ENCODE data around the gene USP5. TPM values are rescaled to one million over a fixed set of nuclear protein-coding genes. Genes with fewer than 3 reads are reported as not detected.

The USP5 gene
- polyA plus RNA-seq, 1 experiment: 90.0 TPM

- H3K36me3 ChIP-seq (ENCODE audit: control insufficient read depth, insufficient read depth, low read length): peaks cover 22% of the 10 kb centered on the region
- no peak for TF ChIP-seq CTCF (IDR thresholded peaks at IDR 0.05; ENCODE audit: insufficient read depth, low read depth, low read length)
- CTCF ChIA-PET: interaction anchor here (0.9 to 12.9 kb wide), 4 partner anchors 10 to 94 kb away, joined by 3 to 92 read pairs (median 4); partner anchors contain the start of genes GPR162 and MLF2
- DNase-seq (ENCODE audit: low read depth): no peak
- no peaks in the 10 kb centered on the region for H3K27me3 ChIP-seq (ENCODE audit: control insufficient read depth, insufficient read depth, low read length)
- H3K4me3 ChIP-seq (ENCODE audit: low read depth, low read length): no peak overlapping the region
- POLR2A ChIA-PET: interaction anchor here (0.9 kb wide), 1 partner anchor 21 kb away, joined by 4 read pairs; the partner anchor contains the start of gene USP5
These were observed 21.0 kb upstream of the USP5 start for GRCh38 chr12:6830999-6831398.

GRCh38 chr12:6831450-6831995 lies 20.4 kb upstream of the USP5 start:
- no peaks in the 10 kb centered on the region for H3K27me3 ChIP-seq (ENCODE audit: control insufficient read depth, insufficient read depth, low read length)
- TF ChIP-seq CTCF (IDR thresholded peaks at IDR 0.05; ENCODE audit: insufficient read depth, low read depth, low read length): no peak
- no peak overlapping the region for H3K4me3 ChIP-seq (ENCODE audit: low read depth, low read length)
- ChIA-PET CTCF (interaction anchor here (1.0 to 12.9 kb wide), 5 partner anchors 10 to 78 kb away, joined by 3 to 111 read pairs (median 5); partner anchors contain the start of genes CDCA3, GPR162, MLF2 and USP5), POLR2A (interaction anchor here (0.5 kb wide), 1 partner anchor 8 kb away, joined by 3 read pairs; no protein-coding TSS in a partner anchor)
- H3K36me3 ChIP-seq (ENCODE audit: control insufficient read depth, insufficient read depth, low read length): peaks cover 25% of the 10 kb centered on the region
- no peak for DNase-seq (ENCODE audit: low read depth)

DNA sequence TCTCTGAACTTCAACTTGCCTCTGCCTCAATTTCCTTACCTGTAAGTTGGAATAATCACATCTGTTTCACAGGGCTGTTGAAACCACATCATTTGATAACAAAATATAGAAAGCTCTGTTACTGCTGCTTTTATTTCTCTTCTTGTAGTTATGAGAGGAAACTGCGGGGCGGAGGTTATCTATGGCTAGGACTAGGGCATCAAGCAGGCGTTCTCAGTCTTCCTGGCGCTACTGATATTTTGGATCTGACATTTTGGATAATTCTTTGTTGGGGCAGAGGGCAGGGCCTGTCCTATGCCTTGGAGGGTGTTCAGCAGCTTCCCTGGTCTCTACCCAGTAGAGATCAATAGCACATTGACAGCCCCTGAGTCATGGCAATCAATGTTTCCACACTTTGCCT lies 19.8 kb upstream of the USP5 start:
- no peak for TF ChIP-seq CTCF (IDR thresholded peaks at IDR 0.05; ENCODE audit: insufficient read depth, low read depth, low read length)
- Histone ChIP-seq H3K27me3 (ENCODE audit: control insufficient read depth, insufficient read depth, low read length) (no peaks in the 10 kb centered on the region), H3K36me3 (ENCODE audit: control insufficient read depth, insufficient read depth, low read length) (peaks cover 30% of the 10 kb centered on the region), H3K4me3 (ENCODE audit: low read depth, low read length) (no peak overlapping the region)
- ChIA-PET POLR2A (interaction anchor here (0.5 kb wide), 1 partner anchor 8 kb away, joined by 3 read pairs; no protein-coding TSS in a partner anchor), CTCF (interaction anchor here (1.2 to 12.9 kb wide), 6 partner anchors 11 to 79 kb away, joined by 3 to 111 read pairs (median 18); partner anchors contain the start of genes CDCA3, GPR162, MLF2 and SPSB2)
- no peak for DNase-seq (ENCODE audit: low read depth)

- no peak for DNase-seq (ENCODE audit: low read depth)
These were observed 18.6 kb upstream of the USP5 start for GRCh38 chr12:6833189-6833890.

More at GRCh38 chr12:6833189-6833890, 18.6 kb upstream of the USP5 start:
- ChIA-PET CTCF (interaction anchor here (0.9 to 9.8 kb wide), 8 partner anchors 9 to 236 kb away, joined by 3 to 111 read pairs (median 4); partner anchors contain the start of genes CDCA3, MLF2, SPSB2 and USP5), POLR2A (interaction anchor here (0.7 kb wide), 1 partner anchor 40 kb away, joined by 3 read pairs; no protein-coding TSS in a partner anchor)
- Histone ChIP-seq H3K27me3 (ENCODE audit: control insufficient read depth, insufficient read depth, low read length) (no peaks in the 10 kb centered on the region), H3K4me3 (ENCODE audit: low read depth, low read length) (no peak overlapping the region), H3K36me3 (ENCODE audit: control insufficient read depth, insufficient read depth, low read length) (peaks cover 38% of the 10 kb centered on the region)
- no peak for TF ChIP-seq CTCF (IDR thresholded peaks at IDR 0.05; ENCODE audit: insufficient read depth, low read depth, low read length)

Measured in BJ (cell line).